GM19455 (cell line): ENCODE measurements around the gene MDFIC.

Experiments used
- ATAC-seq: cut with Tn5 transposase; IDR thresholded peaks from one replicate; pipeline ENCODE4 v1.9.1; 2021; ENCODE audit not compliant: unreplicated experiment

Gene MDFIC

GRCh38 chr7:115034515-115034914, 112.6 kb downstream of the MDFIC start:
- no peak for ATAC-seq

- no peak for ATAC-seq
These were observed 115.4 kb downstream of the MDFIC start for GRCh38 chr7:115037128-115037802.

GRCh38 chr7:115038158-115038557, 116.3 kb downstream of the MDFIC start:
- ATAC-seq, result no peak

GRCh38 chr7:115040057-115040456, 118.2 kb downstream of the MDFIC start:
- no peak for ATAC-seq

GRCh38 chr7:115040495-115040894, 118.6 kb downstream of the MDFIC start:
- no peak for ATAC-seq

GRCh38 chr7:115042596-115042995, 120.7 kb downstream of the MDFIC start:
- no peak for ATAC-seq

GRCh38 chr7:115043605-115044004, 121.7 kb downstream of the MDFIC start:
- no peak for ATAC-seq

- no peak for ATAC-seq
These were observed 122.3 kb downstream of the MDFIC start for GRCh38 chr7:115044224-115044623.

GRCh38 chr7:115047958-115048720, 126.2 kb downstream of the MDFIC start:
- no peak for ATAC-seq

GRCh38 chr7:115052706-115053105, 130.8 kb downstream of the MDFIC start:
- no peak for ATAC-seq

GRCh38 chr7:115054478-115055065, 132.7 kb downstream of the MDFIC start:
- ATAC-seq, result no peak

- no peak for ATAC-seq
These were observed 134.1 kb downstream of the MDFIC start for GRCh38 chr7:115056019-115056418.

- no peak for ATAC-seq
These were observed 136.8 kb downstream of the MDFIC start for GRCh38 chr7:115058726-115059125.

GRCh38 chr7:115059321-115059720, 137.4 kb downstream of the MDFIC start:
- no peak for ATAC-seq

- ATAC-seq, result peak; percentile 63
These were observed 138.4 kb downstream of the MDFIC start for GRCh38 chr7:115060095-115060870.

GRCh38 chr7:115066050-115066449, 144.2 kb downstream of the MDFIC start:
- no peak for ATAC-seq

GRCh38 chr7:115066634-115067033, 144.7 kb downstream of the MDFIC start:
- no peak for ATAC-seq

- ATAC-seq, result no peak
These were observed 146.3 kb downstream of the MDFIC start for GRCh38 chr7:115068220-115068619.
